SK-N-DZ (cell line): ENCODE results near the gene MACROD2.

Source experiments
- DNase-seq: peaks from one replicate; pipeline ENCODE4 v3.0.0-alpha.2; 2015; ENCODE audit warnings: low spot score

Gene MACROD2

DNA sequence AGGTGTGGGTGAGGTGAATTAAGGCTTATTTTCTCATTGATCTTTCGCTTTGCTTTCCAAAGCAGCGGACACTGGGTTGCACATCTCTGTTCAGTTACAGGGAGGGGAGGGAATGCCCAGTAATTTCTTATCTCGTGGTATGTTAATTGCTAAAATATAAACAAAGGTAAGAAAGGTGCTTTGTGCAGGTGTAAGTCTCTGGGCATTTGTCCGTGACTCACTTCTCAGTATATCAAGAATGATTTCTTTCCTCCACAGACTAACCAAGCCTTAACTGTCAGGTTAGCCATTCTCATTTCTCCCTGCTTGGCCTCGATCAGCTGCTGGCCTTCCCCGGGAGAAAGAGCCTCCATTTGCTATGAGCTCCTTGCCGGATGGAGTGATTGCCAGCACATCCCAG is 1715.9 kb downstream of the MACROD2 start:
- no peak for DNase-seq

- no peak for DNase-seq
These were observed 1720.9 kb downstream of the MACROD2 start for GRCh38 chr20:15716256-15716655.

- DNase-seq, result no peak
These were observed 1731.1 kb downstream of the MACROD2 start for GRCh38 chr20:15726416-15726815.

DNA sequence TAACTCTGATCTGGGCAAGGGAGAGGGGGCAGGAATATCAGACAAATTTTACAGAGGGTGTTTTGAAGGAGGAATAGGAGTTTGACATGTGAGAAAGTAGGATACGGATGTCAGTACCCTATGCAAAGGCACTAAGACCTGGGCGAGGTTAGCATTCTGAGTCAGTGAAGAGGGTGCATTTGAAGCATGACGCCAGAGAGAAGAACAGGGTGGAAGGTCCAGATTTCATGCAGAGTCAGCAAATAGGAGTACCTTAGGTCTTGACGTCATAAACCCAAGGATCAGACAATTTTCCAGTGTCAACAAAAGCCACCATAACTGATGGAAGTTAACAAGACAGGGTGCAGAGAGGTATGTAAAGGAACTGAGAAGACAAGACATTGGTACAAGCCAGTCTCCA is 1738.7 kb downstream of the MACROD2 start:
- no peak for DNase-seq

- DNase-seq, result no peak
These were observed 1743.7 kb downstream of the MACROD2 start for GRCh38 chr20:15739035-15739434.

DNA sequence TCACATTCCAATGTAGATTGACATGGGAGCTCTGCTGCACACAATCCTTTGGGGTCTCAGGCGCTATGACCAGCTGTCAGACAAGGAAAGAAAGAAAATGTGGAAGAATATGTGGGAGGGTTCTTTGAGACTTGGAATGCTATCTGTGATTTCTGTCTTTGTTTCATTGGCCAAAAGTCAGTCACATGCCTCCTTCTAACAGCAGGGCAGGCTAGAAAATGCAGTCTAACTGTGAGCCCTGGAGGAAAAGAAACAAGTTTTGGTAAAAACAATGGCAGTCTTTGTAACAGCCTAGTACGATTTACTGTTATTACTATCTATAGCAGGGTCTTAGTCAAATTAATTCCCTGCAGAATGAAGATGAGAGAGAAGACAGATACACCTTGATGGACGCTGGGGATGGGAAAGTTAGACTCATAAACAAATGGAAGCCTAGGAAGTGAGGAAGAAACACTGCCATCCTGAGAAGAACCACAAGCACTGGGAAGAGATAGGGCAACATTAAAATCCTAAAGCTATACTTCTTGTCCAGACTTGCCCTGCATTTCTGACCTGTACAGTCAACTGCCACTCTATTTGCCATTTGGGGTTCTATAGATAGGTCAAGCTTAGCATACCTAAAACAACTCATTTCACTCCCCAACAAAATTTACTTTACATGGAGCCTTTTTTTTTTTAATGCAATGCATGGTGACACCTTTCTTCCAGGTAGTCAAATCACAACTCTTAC is 1744.9 kb downstream of the MACROD2 start:
- no peak for DNase-seq

GRCh38 chr20:15742087-15742486 is 1746.8 kb downstream of the MACROD2 start:
- DNase-seq, result no peak

DNA sequence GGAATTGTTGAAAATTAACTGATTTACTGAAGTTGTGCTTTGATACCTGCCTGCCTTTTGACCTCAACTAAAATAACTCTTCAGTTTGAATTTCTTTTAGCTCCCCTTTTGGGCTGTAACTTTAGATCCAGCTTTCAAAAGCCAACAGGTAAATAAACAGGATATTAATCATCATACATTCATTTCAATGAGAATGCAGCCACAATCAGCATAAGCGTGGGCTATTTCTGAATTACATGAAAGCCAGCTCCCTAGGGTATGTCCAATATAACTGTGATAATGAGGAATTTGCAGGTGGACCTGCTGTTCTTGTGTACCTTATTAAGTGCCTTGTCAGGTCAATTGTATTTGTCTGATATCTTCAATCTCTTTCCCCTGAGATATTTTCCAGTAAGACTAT is 1747.3 kb downstream of the MACROD2 start:
- no peak for DNase-seq

DNA sequence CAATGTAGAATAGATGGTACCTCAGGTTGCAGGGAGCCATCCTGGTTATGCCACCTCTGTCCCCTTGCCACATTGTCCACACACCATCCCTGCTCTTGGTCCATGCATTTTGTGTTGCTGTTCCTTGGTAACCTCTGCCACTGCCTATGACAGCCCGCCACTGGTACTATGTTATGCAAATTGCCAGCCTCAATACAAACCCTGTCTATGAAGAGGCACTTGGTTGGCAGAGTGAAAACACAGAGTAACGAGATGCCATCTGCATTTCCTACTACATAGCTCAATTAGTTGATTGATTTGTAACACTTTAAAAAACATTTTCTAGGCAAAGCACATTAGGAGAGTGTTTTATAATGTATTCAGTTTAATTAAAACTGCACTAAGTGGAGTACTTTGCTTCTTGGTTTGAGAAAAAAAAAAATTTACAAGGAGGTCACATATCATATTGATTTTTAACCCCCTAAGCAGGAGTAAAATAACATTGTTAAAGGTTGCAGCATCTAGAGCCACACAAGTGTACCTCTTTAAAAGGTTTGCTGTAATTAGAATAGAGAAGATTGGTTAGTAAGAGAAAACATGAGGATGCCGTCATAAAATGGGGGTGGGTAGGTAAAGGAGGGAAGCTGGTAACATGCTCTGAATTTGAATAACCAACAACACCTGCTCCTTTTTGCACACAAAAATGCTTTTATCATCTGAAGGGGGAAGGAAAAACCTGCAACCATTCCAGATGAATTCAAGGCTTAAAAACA is 1760.9 kb downstream of the MACROD2 start:
- DNase-seq, result no peak

GRCh38 chr20:15756754-15757115 is 1761.4 kb downstream of the MACROD2 start:
- DNase-seq, result no peak

DNA sequence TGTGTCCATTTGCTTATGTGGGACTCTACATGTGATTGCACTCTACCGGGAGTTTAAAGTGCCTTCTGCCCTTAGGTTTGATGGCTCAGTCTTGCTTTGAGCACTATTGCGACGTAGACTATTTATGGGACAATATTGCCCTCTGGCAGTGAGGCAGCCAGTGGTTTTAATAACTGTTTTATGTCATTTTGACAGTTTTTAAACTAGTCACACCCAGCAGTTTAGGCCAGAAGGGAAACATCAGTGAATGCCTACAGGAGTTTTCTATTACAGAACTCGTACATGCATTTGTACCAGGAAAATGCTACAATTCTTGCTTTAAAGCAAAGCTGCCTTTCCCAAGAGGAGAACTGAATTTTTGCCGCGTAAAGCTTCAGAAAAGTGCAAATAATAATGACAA is 1764.3 kb downstream of the MACROD2 start:
- DNase-seq, result peak; percentile 75

- peak; percentile 77 for DNase-seq
These were observed 1764.8 kb downstream of the MACROD2 start for GRCh38 chr20:15760001-15760621.

GRCh38 chr20:15763366-15763765 is 1768.0 kb downstream of the MACROD2 start:
- DNase-seq, result no peak

DNA sequence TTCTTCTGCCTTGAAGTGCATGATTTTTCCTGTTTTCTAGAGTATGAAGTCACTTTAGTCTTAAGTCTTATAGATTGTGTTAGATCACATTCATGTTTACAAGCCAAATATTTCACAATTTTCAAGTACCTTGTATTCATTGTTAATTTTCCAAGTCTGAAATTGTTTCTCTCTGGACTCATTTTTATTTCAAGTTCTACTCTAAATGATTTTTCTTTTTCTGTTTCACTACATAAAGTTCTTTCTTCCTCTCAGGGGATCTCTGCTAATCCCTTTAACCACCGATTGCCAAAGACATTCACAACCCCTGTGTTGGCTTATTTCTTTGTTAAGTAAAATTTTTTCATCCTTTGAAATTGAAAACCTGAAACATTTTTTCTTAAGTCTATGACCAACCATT is 1772.3 kb downstream of the MACROD2 start:
- DNase-seq, result no peak

- no peak for DNase-seq
These were observed 1772.9 kb downstream of the MACROD2 start for GRCh38 chr20:15767999-15768741.

DNA sequence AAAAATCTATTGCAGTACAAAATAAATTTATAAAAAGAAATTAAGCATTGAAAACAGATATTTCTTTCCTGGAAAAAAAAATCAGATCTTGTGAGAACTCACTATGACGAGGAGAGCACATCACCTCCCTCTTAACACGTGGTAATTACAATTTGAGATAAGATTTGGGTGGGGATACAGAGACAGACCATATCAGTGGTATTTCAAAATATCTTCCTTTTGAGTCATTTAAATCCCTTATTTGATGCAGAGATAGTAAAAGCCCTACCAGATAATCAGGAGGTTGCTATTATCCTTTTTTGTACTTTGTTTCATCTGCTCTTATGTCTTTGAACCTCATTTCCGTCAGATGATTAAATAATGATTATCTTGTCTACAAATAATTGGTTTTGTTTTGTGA is 1777.5 kb downstream of the MACROD2 start:
- DNase-seq, result no peak

GRCh38 chr20:15774926-15775325 is 1779.6 kb downstream of the MACROD2 start:
- DNase-seq, result no peak

DNA sequence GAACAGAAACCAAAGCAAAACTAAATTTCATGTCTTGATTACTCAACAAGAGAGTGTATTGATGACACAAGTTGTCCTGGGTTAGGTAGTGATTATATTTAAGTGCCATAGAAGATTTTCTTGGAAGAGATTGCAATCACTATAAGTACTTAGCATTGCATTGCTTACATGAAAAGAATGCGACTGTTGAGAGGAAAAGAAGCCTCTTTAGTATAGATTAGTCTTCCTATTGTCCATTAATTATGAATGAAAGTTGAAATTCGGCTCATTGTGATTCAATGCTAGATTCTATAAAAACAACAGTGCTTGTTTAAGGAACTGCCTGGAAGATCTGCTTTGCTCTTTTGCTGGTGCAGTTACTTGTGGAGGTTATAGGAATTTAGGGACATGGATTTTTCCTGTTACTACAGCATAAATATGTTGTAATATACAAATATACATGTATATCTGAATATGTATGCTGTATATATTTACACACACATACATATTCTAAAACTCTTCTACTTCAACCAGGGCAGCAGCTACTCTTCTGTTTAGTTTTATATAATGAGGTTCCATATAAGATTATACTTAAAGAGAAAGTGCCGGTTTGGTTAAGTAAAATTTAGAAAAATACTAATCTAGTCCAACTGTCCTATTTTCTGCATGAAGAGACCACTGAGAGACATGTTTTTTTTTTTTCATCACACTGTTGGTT is 1781.6 kb downstream of the MACROD2 start:
- no peak for DNase-seq

DNA sequence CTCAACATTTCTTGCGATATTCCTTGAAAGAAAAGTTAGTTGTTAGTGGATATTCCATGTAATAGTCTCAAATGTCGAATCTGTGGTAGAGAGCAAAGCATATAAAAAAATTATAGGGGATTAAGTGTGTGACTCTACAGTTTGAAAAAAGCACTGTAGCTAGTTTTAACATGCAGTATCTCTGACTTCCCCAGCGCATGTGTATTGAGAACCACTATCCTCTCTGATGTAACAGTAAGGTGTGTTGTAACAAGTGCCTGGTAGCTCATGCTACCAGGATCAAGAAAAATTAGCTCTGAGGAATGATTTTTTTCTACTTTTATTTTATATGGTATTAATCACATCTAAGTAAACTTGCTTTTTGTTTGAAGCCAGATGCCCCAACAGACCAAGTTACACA is 1788.7 kb downstream of the MACROD2 start:
- no peak for DNase-seq

GRCh38 chr20:15789079-15789478 is 1793.8 kb downstream of the MACROD2 start:
- no peak for DNase-seq

DNA sequence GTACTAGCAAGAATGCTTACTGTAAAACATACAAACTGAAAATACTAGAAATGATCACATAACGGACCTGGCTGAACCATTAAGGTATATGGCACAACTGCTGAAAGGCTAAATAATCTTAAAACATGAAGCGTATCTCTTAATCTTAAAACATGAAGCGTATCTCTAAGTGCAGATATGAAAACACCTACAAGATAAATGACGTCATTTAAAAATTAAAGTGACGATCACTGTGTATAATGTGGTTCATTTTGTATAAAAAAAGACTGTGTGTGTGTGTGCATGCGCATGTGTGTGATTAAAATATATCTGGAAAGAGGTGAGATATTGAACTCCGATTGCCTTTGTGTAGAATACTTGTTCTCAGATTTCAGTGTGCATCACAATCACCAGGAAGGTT is 1797.5 kb downstream of the MACROD2 start:
- DNase-seq, result no peak

GRCh38 chr20:15794409-15794808 is 1799.1 kb downstream of the MACROD2 start:
- no peak for DNase-seq
